NCI-H1105 treated with DMSO at 0.1 percent for 48 hours (cell line): ENCODE data around the gene SH3GL3.
A peak's percentile ranks its signal among the peaks of the same experiment; 100 is the strongest.

Source experiments
- DNase-seq: peaks from one replicate; lab custom pipeline; 2025; lab: John Stamatoyannopoulos, UW

The SH3GL3 gene

GRCh38 chr15:83613714-83614113 lies 166.6 kb downstream of the SH3GL3 start:
- no peak for DNase-seq

DNA sequence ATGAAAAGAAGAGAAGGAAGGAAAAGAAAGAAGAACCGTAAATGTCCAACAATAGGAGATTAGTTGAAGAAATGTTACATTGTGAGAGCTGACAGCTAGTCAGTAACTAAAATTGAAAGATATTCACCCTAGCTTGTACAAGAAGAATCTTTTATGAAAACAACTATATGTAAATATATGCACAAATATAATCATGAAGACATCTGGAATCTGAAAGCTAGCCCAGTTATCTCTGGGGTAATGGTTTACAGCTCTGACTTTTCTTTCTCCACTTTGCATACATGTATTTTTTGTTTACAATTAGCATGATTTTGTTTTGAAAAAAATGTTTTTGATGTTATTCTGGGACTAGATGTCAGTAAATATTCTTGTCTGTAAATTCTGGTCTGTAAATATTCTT lies 169.7 kb downstream of the SH3GL3 start:
- no peak for DNase-seq

GRCh38 chr15:83626171-83626802 lies 179.1 kb downstream of the SH3GL3 start:
- no peak for DNase-seq

GRCh38 chr15:83631534-83631933 lies 184.4 kb downstream of the SH3GL3 start:
- no peak for DNase-seq

GRCh38 chr15:83643201-83643600 lies 196.1 kb downstream of the SH3GL3 start:
- no peak for DNase-seq

GRCh38 chr15:83644439-83644838 lies 197.3 kb downstream of the SH3GL3 start:
- no peak for DNase-seq

DNA sequence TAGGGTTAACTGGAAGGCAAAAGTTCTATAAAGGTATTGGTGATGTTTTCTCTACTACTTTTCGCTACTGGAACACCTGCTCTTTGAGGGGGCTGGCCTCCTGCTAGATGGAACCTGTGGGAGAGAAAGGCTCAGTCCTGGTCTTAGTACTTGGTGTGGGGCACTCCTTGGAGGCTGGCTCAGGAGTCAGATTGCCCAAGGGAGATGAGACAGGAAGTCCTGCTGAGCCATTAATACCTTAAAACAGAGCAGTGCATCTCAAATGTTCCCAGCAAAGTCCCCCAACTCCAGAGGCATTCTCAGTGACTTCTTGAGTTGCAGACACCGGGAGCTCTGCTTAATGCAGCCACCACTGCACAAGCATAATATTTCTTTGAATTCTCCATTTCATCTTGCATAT lies 203.7 kb downstream of the SH3GL3 start:
- DNase-seq, result no peak

DNA sequence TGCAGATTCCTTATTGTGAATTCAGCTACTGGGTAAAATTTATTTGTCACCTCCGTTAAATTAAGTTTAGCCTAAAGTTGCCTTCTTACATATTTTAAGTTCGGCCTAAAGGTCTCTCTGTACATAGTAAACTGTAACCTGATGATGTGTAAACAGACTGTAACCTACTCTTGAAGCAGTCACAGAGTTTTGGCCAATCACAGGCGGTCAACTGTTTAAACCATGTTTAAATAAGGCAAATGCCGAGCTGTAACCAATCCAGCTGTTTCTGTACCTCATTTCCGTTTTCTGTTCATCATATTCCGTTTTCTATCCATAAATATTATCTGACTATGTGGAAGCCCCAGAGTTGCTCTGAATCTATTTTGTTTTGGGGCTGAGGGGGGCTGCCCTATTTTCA lies 204.4 kb downstream of the SH3GL3 start:
- DNase-seq, result no peak

DNA sequence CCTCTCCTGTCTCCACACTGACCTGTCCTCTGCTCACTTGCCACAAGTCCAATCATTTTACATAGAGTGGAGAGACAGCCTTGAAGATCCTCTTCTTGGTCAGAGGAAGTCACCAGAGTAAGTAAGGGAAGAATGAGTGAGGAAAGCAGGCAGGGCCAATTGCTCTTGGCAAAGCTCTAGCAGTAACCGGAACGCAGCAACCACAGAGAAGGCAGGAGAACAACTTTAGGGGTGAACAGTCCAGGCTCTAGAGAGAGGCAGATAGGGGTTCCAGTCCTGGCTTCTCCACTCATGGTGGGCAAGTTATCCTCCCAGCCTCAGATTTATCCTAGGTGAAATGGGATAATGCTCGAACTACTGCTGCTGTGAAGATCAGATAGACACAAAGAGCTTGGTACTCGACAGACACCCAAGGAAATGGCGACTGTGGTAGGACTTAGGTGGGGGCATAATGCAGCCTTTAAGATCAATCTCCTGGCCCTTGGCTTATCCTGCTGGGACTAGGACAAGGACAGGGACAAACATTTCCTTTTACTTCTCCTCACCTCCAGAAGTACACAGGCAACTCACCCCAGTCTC lies 205.6 kb downstream of the SH3GL3 start:
- no peak for DNase-seq

DNA sequence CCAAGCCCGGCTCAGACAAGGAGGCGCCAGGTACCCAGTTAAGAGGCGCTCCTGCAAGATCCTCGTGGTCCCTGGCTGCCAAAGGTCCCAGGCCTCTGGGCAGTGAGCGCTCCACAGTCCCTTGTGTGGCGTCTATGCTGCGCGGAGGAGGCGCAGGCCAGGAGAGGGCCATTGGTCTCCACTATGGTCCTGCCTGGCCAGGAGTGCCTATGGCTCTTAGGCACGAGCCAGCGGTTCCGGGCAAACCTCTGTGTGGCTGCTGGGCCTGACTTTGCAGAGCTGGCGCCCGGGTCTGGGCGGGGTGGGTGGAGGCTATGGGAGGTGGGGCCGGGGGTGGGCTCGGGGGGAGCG lies 206.1 kb downstream of the SH3GL3 start:
- DNase-seq, result no peak

- peak; percentile 22 for DNase-seq
Observed at GRCh38 chr15:83653639-83654378, 206.7 kb downstream of the SH3GL3 start, which contains the start of gene ADAMTSL3. ADAMTSL3 (plus strand) TSS chr15:83654123; CDS start chr15:83655762, 1,639 bp downstream.

DNA sequence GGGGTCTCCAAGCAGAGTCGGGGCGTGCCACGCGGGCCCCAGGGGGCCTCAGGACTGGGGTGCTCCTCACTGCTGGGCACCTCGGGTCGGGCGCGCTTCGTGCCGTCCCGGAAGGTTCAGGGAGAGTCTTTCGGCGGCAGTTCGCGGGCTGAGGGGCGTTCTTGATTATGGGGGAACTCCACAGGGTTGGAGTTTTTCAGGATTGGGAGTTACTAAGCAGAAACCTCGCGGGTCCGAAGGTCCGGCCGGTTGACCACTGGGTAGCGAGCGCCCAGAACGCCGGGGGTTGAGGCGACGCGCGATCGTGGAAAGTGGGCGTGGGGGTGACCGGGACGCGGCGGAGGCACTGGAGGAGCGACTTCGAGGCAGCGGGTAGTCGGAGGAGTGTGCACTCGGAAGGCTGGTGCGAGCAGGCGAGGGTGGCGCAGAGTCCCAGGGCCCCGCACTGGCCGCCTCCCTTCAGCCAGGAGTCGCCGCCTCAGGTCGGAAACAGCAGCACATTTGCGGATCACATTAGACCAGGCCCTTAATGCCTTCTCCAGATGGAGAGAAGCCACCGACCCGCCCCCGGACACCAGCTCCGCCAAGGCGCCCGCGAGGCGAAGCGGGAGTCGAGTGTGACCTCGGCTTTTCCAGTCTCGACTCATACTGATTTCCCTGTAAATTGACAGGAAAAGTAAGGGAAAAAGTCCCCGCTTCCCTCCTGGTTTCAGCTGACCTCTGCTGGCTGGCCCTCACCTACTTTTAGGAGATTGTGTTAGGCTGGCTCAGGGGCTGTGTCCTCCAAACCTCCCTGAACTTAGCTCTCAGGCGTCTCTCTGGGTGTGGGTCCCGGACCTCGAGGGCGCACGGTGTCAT lies 207.5 kb downstream of the SH3GL3 start:
- DNase-seq, result no peak

DNA sequence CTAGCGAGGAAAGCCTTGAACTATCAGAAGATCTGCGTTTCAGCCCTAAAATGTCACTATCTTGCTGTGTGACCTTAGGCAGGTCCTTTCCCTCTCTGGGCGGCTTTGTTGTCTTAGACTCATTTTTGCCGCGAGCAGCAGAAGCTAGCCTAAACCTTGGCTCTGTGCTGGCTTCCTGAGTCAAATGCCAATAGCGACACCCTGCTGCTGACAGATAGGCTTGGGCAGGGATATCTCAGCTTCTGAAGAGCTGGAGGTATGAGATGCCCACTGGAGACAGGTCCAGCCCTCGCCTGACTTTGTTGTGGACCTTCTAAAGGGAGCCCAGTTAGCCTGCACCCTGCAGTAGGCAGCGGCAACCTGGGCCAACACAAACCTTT lies 208.1 kb downstream of the SH3GL3 start:
- no peak for DNase-seq

GRCh38 chr15:83656192-83656591 lies 209.1 kb downstream of the SH3GL3 start:
- DNase-seq, result no peak

DNA sequence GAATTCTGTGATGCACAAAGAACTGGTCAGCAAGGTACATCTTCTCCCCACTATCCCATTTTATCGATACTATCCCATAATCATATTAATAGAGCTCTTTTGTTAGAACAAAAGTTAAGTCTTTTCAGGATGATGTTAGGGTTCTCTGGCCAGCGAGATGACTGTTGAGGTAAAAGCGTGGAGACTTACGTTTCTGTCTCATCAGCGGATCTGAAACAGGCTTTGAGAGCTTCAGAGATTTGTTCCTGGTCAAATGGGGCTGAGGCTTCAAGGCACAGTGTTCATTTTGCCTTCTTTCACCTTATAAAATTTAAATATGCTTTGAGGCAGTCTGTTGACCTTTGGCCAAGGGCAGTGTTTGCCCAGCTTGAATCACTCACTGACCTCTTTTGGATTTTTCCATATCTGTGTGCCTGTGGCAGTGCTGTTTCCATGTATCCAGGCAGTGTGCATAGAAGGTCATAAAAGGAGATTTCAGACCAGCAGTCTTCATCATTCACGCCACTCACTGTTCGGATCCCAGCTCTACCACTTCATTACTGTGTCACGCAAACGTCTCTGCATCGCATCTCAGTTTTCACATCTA lies 209.9 kb downstream of the SH3GL3 start:
- no peak for DNase-seq

- no peak for DNase-seq
Observed at GRCh38 chr15:83657549-83657948, 210.4 kb downstream of the SH3GL3 start.

- no peak for DNase-seq
Observed at GRCh38 chr15:83658430-83659416, 211.6 kb downstream of the SH3GL3 start.

DNA sequence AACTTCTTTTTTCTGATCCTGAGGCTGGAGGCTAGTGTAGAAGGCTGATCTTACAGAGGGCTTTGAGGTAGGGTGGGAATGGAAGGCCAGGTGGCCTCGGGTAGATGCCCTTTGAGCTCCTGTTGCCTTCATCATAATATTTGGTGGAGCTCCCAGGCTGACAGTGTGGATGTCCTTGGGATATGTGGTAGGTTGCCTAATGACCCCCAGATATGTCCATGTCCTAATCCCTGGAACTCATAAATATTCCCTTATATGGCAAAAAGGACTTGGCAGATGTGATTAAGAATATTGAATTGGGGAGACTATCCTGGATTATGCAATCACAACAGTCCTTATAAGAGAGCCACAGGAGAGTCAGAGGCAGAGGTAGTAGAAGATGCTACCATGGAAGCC lies 212.3 kb downstream of the SH3GL3 start:
- DNase-seq, result no peak

DNA sequence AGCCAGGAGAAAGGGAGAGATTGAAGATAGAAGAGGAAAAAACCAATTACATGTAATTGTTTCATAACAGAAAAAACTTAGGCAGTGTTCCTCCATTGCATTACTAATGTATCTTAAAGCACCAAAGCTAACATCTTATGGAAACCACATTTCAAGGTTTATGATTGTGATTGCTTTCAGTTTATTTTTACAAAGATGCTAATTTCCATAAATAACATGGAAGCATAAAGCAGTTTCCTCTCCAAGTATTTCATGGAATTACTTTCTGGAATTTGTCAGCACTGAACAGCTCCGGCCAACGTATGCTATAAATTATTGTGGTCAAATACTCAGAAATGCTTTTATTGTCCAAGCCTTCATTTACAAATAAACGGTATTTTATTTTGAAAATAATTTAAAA lies 218.3 kb downstream of the SH3GL3 start:
- no peak for DNase-seq
